HepG2 (cell line): ENCODE measurements around the gene CNOT10. TPM values are rescaled to one million over a fixed set of nuclear protein-coding genes. Genes with fewer than 3 reads are reported as not detected.

ENCODE experiments used
- CC2D1A ChIP-seq: sonication (generic); formaldehyde crosslinking; IDR thresholded peaks from 2 replicates; pipeline ENCODE4 v1.8.1; 2023; ENCODE audit warnings: mild to moderate bottlenecking, missing genetic modification reagents
- FLYWCH1 ChIP-seq: sonication (generic); formaldehyde crosslinking; IDR thresholded peaks from 2 replicates; pipeline ENCODE4 v1.8.1; 2023; ENCODE audit warnings: mild to moderate bottlenecking, missing genetic modification reagents
- FOSL1 ChIP-seq: sonication (generic); formaldehyde crosslinking; IDR thresholded peaks from 2 replicates; pipeline ENCODE4 v1.9.0; 2021; ENCODE audit warnings: missing genetic modification reagents, borderline replicate concordance
- HHEX ChIP-seq: IDR thresholded peaks from 2 replicates; pipeline ENCODE4 v1.6.1; 2016; ENCODE audit warnings: control low read depth
- HNF1A ChIP-seq, 2 experiments: sonication (generic) in 1 of 2; formaldehyde crosslinking in 1 of 2; IDR thresholded peaks; 2 replicates each; pipeline versions ENCODE4 v1.4.0 to v1.6.1; 2016 to 2020; ENCODE audit warnings: borderline replicate concordance in 1 of 2, low read depth in 1 of 2, mild to moderate bottlenecking in 1 of 2, missing genetic modification reagents in 1 of 2
- KLF12 ChIP-seq: sonication (generic); formaldehyde crosslinking; IDR thresholded peaks from 2 replicates; pipeline ENCODE4 v1.4.0; 2020; ENCODE audit warnings: missing genetic modification reagents, borderline replicate concordance
- MAF1 ChIP-seq: sonication (generic); formaldehyde crosslinking; IDR thresholded peaks from 2 replicates; pipeline ENCODE4 v1.5.0; 2020; ENCODE audit warnings: missing genetic modification reagents, borderline replicate concordance
- MED8 ChIP-seq: sonication (generic); formaldehyde crosslinking; IDR thresholded peaks from 2 replicates; pipeline ENCODE4 v1.8.1; 2023; ENCODE audit warnings: mild to moderate bottlenecking, missing genetic modification reagents; ENCODE audit not compliant: insufficient replicate concordance
- NR0B2 ChIP-seq: sonication (generic); formaldehyde crosslinking; IDR thresholded peaks from 2 replicates; pipeline ENCODE4 v1.4.0; 2020; ENCODE audit warnings: mild to moderate bottlenecking, missing genetic modification reagents
- NR2F6 ChIP-seq, 2 experiments: IDR thresholded peaks; 2 replicates each; pipeline ENCODE4 v1.6.1; 2016; ENCODE audit warnings: antibody characterized with exemption in 1 of 2, mild to moderate bottlenecking in 1 of 2
- POLR2G ChIP-seq: fragments of 200-400 bp; formaldehyde crosslinking; IDR thresholded peaks from 2 replicates; pipeline ENCODE4 v1.6.1; 2018; ENCODE audit warnings: mild to moderate bottlenecking, low read depth, low read length, moderate library complexity
- SAP130 ChIP-seq: IDR thresholded peaks from 2 replicates; pipeline ENCODE4 v1.6.1; 2016; ENCODE audit warnings: low read depth
- SP1 ChIP-seq, 2 experiments: fragments of 450-650 bp in 1 of 2; sonication (generic) in 1 of 2; formaldehyde crosslinking in 1 of 2; IDR thresholded peaks; 2 replicates each; pipeline versions ENCODE4 v1.4.0 to v1.6.1; 2016 to 2020; ENCODE audit warnings: missing genetic modification reagents in 1 of 2
- SRSF1 ChIP-seq: fragments of 200-400 bp; formaldehyde crosslinking; optimal IDR thresholded peaks from 2 replicates; pipeline ENCODE3; 2017; ENCODE audit warnings: mild to moderate bottlenecking, low read depth, low read length, moderate library complexity
- THRA ChIP-seq: sonication (generic); formaldehyde crosslinking; IDR thresholded peaks from 2 replicates; pipeline ENCODE4 v1.4.0; 2020; ENCODE audit warnings: missing genetic modification reagents, borderline replicate concordance
- ZNF317 ChIP-seq: sonication (generic); formaldehyde crosslinking; IDR thresholded peaks from 2 replicates; pipeline ENCODE4 v1.5.0; 2020; ENCODE audit warnings: mild to moderate bottlenecking, missing genetic modification reagents
- ZNF34 ChIP-seq: sonication (generic); formaldehyde crosslinking; IDR thresholded peaks from 2 replicates; pipeline ENCODE4 v1.4.0; 2020; ENCODE audit warnings: mild to moderate bottlenecking, missing genetic modification reagents, borderline replicate concordance
- ZNF503 ChIP-seq: sonication (generic); formaldehyde crosslinking; IDR thresholded peaks from 2 replicates; pipeline ENCODE4 v1.4.0; 2020; ENCODE audit warnings: missing genetic modification reagents
- ZNF619 ChIP-seq: sonication (generic); formaldehyde crosslinking; IDR thresholded peaks from 2 replicates; pipeline ENCODE4 v1.4.0; 2020; ENCODE audit warnings: mild to moderate bottlenecking, missing genetic modification reagents
- ZNF691 ChIP-seq: sonication (generic); formaldehyde crosslinking; IDR thresholded peaks from 2 replicates; pipeline ENCODE4 v1.4.0; 2020; ENCODE audit warnings: missing genetic modification reagents, low read depth, mild to moderate bottlenecking, borderline replicate concordance
- polyA plus RNA-seq, 8 experiments: library from polyadenylated mRNA; depleted of rRNA in 3 of 8; stranded (reverse) in 7 of 8; unstranded in 1 of 8; fragments of >200 nt; fragmentation: Illumina TruSeq in 4 of 8; extraction: Trizol in 4 of 8; gene quantifications; 2 replicates each; pipeline versions ENCODE4 v1.2.1 to v1.2.3, GENCODE V29; 2011 to 2016; ENCODE audit warnings: low read depth in 4 of 8, missing spikeins in 1 of 8, mixed read lengths in 1 of 8; ENCODE audit not compliant: insufficient read depth in 1 of 8
- total RNA-seq, 5 experiments: library from RNA; depleted of rRNA; stranded (reverse); fragments of >200 nt; fragmentation: Illumina TruSeq; extraction: Trizol; gene quantifications; 2 replicates each; pipeline ENCODE4 v1.2.3, GENCODE V29; 2016; ENCODE audit warnings: low read depth in 1 of 5

Gene CNOT10
- total and polyA plus RNA-seq, 2 of the 13 experiments (the other 11 are each of a cell fraction or from before 2014, with no cell fraction given), result 21.2 to 34.1 TPM

- TF ChIP-seq HNF1A (IDR thresholded peaks at IDR 0.05; ENCODE audit: low read depth) (peak; percentile 41; the same call in 1 of the 2 replicates), HNF1A (CRISPR knock-in tag; IDR thresholded peaks at IDR 0.05; ENCODE audit: borderline replicate concordance) (no peak), SAP130 (CRISPR knock-in tag) (0 out of 2 replicates have a peak, but pooled peaks have one; percentile 31), ZNF503 (CRISPR knock-in tag) (no peak), ZNF619 (CRISPR knock-in tag) (no peak), ZNF691 (CRISPR knock-in tag) (no peak), FLYWCH1 (CRISPR knock-in tag) (0 out of 2 replicates have a peak, but pooled peaks have one; percentile 2), MAF1 (CRISPR knock-in tag) (0 out of 2 replicates have a peak, but pooled peaks have one; percentile 10), KLF12 (no peak; the same call in 1 of the 2 replicates), ZNF317 (CRISPR knock-in tag) (peak; percentile 4; the same call in 1 of the 2 replicates), MED8 (no peak), HHEX (no peak), SP1 (IDR thresholded peaks at IDR 0.05) (no peak), SP1 (CRISPR knock-in tag; IDR thresholded peaks at IDR 0.05) (no peak), THRA (no peak), NR0B2 (CRISPR knock-in tag) (no peak), SRSF1 (no peak), CC2D1A (no peak), ZNF34 (no peak), FOSL1 (CRISPR knock-in tag) (no peak), NR2F6 (IDR thresholded peaks at IDR 0.05) (peak; percentile 52), NR2F6 (CRISPR knock-in tag; IDR thresholded peaks at IDR 0.05) (peak; percentile 71; the same call in 1 of the 2 replicates), POLR2G (no peak)
Measured at GRCh38 chr3:32780071-32780734, 95.2 kb downstream of the CNOT10 start (continued).
